HEK293T (cell line): ENCODE measurements around the gene RNASE2.
"Not testable (repeated sequence)": the region's sequence is repeated elsewhere in the genome, so short reads cannot be mapped to it uniquely, and the experiment has no call there.

ENCODE experiments used
- CTCF ChIA-PET: fragments of 350-600 bp; formaldehyde crosslinking; extraction: SDS; loops from one replicate; lab custom pipeline; 2021; ENCODE audit warnings: antibody characterized with exemption, inconsistent platforms; lab: Yijun Ruan, JAX
- POLR2A ChIA-PET: fragments of 350-600 bp; formaldehyde crosslinking; extraction: SDS; loops from one replicate; lab custom pipeline; 2020; ENCODE audit warnings: antibody characterized with exemption, inconsistent platforms; lab: Yijun Ruan, JAX
- DNase-seq: peaks from one replicate; pipeline ENCODE4 v3.0.0; 2012; ENCODE audit warnings: mixed read lengths; ENCODE audit errors: extremely low spot score
- ARNT ChIP-seq: fragments of 450-650 bp; IDR thresholded peaks from 2 replicates; pipeline ENCODE4 v1.6.1; 2017; ENCODE audit warnings: mild to moderate bottlenecking
- BHLHE40 ChIP-seq: fragments of 450-650 bp; IDR thresholded peaks from 2 replicates; pipeline ENCODE4 v1.6.1; 2016; ENCODE audit warnings: mild to moderate bottlenecking, moderate library complexity, borderline replicate concordance
- CTBP1 ChIP-seq: fragments of 450-650 bp; IDR thresholded peaks from 2 replicates; pipeline ENCODE4 v1.6.1; 2016; ENCODE audit warnings: borderline replicate concordance
- ELF4 ChIP-seq: fragments of 450-650 bp; IDR thresholded peaks from 2 replicates; pipeline ENCODE4 v1.6.1; 2017; ENCODE audit warnings: antibody characterized with exemption
- FOXA1 ChIP-seq: fragments of 450-650 bp; IDR thresholded peaks from 2 replicates; pipeline ENCODE4 v1.6.1; 2016; ENCODE audit warnings: mild to moderate bottlenecking
- FOXK2 ChIP-seq: fragments of 450-650 bp; IDR thresholded peaks from 2 replicates; pipeline ENCODE4 v1.6.1; 2016; ENCODE audit warnings: mild to moderate bottlenecking
- FOXM1 ChIP-seq: fragments of 450-650 bp; IDR thresholded peaks from 2 replicates; pipeline ENCODE4 v1.6.1; 2017; ENCODE audit warnings: mild to moderate bottlenecking, borderline replicate concordance
- HDGF ChIP-seq: fragments of 450-650 bp; IDR thresholded peaks from 2 replicates; pipeline ENCODE4 v1.6.1; 2017; ENCODE audit warnings: antibody characterized with exemption, borderline replicate concordance
- L3MBTL2 ChIP-seq: fragments of 450-650 bp; conservative IDR thresholded peaks from 2 replicates; pipeline ENCODE4 v1.6.1; 2016; ENCODE audit warnings: mild to moderate bottlenecking
- LEF1 ChIP-seq: fragments of 450-650 bp; IDR thresholded peaks from 2 replicates; pipeline ENCODE4 v1.6.1; 2017; ENCODE audit warnings: mild to moderate bottlenecking, borderline replicate concordance
- NFRKB ChIP-seq: fragments of 450-650 bp; IDR thresholded peaks from 2 replicates; pipeline ENCODE4 v1.6.1; 2016; ENCODE audit warnings: mild to moderate bottlenecking, moderate library complexity
- SP1 ChIP-seq: fragments of 450-650 bp; IDR thresholded peaks from 2 replicates; pipeline ENCODE4 v1.6.1; 2017
- SUZ12 ChIP-seq: fragments of 450-650 bp; IDR thresholded peaks from 2 replicates; pipeline ENCODE4 v1.6.1; 2016; ENCODE audit warnings: mild to moderate bottlenecking
- TARDBP ChIP-seq: fragments of 450-650 bp; IDR thresholded peaks from 2 replicates; pipeline ENCODE4 v1.6.1; 2016
- ZNF384 ChIP-seq: fragments of 450-650 bp; IDR thresholded peaks from 2 replicates; pipeline ENCODE4 v1.6.1; 2016
- TF ChIP-seq, protein P1 (sequence below): fragments of 450-650 bp; IDR thresholded peaks from 2 replicates; pipeline ENCODE4 v1.6.1; 2016

The RNASE2 gene

DNA sequence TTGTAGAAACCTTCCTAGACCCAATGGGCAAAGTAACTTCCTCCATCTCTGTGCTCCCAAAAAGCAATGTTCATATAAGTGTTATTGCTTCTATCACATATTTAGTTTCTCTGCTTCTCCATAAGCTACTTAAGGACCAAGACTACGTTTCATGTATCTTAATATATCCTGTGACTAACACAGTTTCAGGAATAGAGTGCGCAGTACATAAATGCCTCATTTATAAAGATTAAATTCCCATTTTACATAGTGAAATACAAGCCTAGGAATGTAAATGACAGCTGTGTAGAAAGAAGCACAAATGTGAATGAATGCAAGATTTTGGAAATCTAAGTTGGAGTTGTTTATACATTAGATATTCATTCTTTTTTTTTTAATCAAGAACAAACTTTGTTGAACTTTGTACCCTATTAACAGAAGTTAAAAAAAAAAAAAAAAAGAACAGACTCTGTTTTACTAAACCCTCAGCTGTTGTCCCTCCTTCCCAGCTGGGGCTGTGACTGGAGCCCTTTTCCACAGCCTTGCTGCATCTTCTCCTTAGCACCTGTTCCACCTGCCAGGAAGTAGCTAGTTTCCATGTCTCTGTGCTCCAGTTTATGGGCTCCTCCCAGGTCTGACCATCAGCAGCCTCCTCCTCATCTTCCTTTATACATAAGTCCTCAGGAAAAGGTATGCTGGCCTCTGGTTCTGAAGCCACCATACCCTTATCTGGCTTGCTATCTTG lies 27.5 kb downstream of the RNASE2 start:
- POLR2A ChIA-PET, result interaction anchor here (4.0 kb wide), 1 partner anchor 12 kb away, joined by 21 read pairs; no protein-coding TSS in a partner anchor
- TF ChIP-seq FOXM1 (no peak), ARNT (no peak), LEF1 (no peak), CTBP1 (no peak), NFRKB (no peak), FOXA1 (no peak), L3MBTL2 (no peak), BHLHE40 (no peak), SUZ12 (no peak), FOXK2 (no peak), SP1 (no peak), HDGF (no peak), ELF4 (no peak), TARDBP (no peak)
- TF ChIP-seq, protein P1, sequence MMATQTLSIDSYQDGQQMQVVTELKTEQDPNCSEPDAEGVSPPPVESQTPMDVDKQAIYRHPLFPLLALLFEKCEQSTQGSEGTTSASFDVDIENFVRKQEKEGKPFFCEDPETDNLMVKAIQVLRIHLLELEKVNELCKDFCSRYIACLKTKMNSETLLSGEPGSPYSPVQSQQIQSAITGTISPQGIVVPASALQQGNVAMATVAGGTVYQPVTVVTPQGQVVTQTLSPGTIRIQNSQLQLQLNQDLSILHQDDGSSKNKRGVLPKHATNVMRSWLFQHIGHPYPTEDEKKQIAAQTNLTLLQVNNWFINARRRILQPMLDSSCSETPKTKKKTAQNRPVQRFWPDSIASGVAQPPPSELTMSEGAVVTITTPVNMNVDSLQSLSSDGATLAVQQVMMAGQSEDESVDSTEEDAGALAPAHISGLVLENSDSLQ, result no peak
- CTCF ChIA-PET, result interaction anchor here (0.7 to 2.1 kb wide), 4 partner anchors 12 to 110 kb away, joined by 3 to 12 read pairs (median 3); no protein-coding TSS in a partner anchor
- no peak for DNase-seq

GRCh38 chr14:20985650-20986049 lies 30.4 kb downstream of the RNASE2 start:
- ChIA-PET POLR2A (interaction anchor here (0.9 kb wide), 1 partner anchor 304 kb away, joined by 3 read pairs; no protein-coding TSS in a partner anchor), CTCF (interaction anchor here (1.2 kb wide), 1 partner anchor 15 kb away, joined by 4 read pairs; no protein-coding TSS in a partner anchor)
- DNase-seq, result not testable (repeated sequence)

- no peak for DNase-seq
- TF ChIP-seq ZNF384 (no peak), ARNT (no peak)
- ChIA-PET CTCF (no interaction called here), POLR2A (no interaction called here)
Measured at GRCh38 chr14:20986811-20987210, 31.5 kb downstream of the RNASE2 start.

DNA sequence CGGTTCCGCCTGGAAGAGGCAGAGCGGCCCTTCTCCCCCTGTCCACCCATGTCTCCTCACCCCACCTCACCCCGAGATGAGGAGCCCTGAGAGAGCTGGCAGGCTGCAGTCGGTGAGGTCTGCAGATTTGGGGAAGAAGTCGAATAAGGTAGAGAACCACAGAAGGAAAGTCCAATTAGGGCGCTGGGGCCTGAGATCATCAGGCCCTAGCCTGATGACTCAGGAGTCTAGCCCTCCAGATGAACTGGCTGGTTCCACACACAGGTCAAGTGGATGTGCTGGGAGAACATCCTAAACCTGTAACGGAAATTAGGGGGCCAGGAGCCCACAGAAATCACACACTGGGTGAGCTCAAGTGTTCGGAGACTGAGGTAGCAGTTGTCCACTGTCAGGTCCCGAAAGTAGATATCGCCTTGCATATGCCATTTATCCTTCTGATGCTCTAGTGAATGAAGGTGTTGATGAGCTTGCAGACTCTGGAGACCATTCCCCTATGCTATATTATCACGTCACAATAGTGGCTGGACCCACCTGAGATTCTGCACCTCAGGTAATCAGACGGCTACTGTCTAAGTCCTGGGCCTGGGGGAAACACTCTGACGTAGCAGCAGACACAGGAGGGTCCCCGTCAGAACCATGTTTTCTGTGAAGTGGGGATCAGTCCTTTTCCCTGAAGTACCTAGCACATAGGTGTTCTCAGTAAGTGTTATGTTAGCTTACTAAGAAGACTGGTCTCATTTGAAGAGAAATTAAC lies 33.6 kb downstream of the RNASE2 start:
- POLR2A ChIA-PET, result interaction anchor here (1.1 to 2.0 kb wide), 4 partner anchors 15 to 114 kb away, joined by 3 to 10 read pairs (median 4); no protein-coding TSS in a partner anchor
- TF ChIP-seq, protein P1, result no peak
- TF ChIP-seq SUZ12, result no peak
- TF ChIP-seq L3MBTL2, result no peak
- no peak for TF ChIP-seq LEF1
- TF ChIP-seq SP1, result no peak
- no peak for TF ChIP-seq ARNT
- TF ChIP-seq FOXK2, result no peak
- TF ChIP-seq FOXM1, result no peak
- TF ChIP-seq NFRKB, result no peak

DNA sequence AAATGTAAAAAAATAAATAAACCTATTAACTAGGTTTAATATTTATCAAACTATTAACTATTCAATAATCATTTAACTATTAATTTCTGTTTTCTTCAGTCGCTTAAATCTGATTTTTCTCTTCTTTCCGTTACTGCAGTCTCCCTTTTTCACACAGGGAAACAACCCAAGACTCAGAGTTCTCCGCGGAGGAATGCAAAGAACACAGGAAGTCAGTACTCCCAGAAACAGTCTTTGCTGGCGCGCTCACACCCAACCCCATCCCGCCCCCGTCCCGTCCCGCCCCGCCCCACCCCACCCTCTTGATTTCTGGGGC lies 34.1 kb downstream of the RNASE2 start:
- DNase-seq, result no peak
- TF ChIP-seq ZNF384, result no peak
- TF ChIP-seq TARDBP, result no peak
- TF ChIP-seq NFRKB, result no peak
- TF ChIP-seq L3MBTL2, result no peak
- TF ChIP-seq, protein P1, result no peak
- no peak for TF ChIP-seq ELF4
- no peak for TF ChIP-seq FOXM1
- ChIA-PET POLR2A (interaction anchor here (1.1 to 2.0 kb wide), 3 partner anchors 16 to 114 kb away, joined by 3 to 10 read pairs (median 5); no protein-coding TSS in a partner anchor), CTCF (interaction anchor here (1.5 kb wide), 1 partner anchor 18 kb away, joined by 3 read pairs; no protein-coding TSS in a partner anchor)

More for the DNA sequence above, 33.6 kb downstream of the RNASE2 start:
- CTCF ChIA-PET, result interaction anchor here (1.5 kb wide), 1 partner anchor 17 kb away, joined by 3 read pairs; no protein-coding TSS in a partner anchor
- no peak for DNase-seq

GRCh38 chr14:20989787-20990600 lies 34.7 kb downstream of the RNASE2 start, which contains the start of gene METTL17:
METTL17 (plus strand) TSS chr14:20989980; CDS start chr14:20990003, 23 bp downstream.
- ChIA-PET POLR2A (interaction anchor here (0.7 to 1.8 kb wide), 2 partner anchors 16 to 19 kb away, joined by 3 to 5 read pairs; no protein-coding TSS in a partner anchor), CTCF (interaction anchor here (0.6 kb wide), 1 partner anchor 375 kb away, joined by 4 read pairs; no protein-coding TSS in a partner anchor)
- peak; percentile 31; the same call in 1 of the 2 replicates for TF ChIP-seq ELF4
- TF ChIP-seq, protein P1, result peak; percentile 55
- TF ChIP-seq L3MBTL2, result peak; percentile 87
- TF ChIP-seq TARDBP, result no peak
- peak; percentile 90 for DNase-seq
